CD1c-positive myeloid dendritic cell (primary cell): ENCODE measurements around the gene HNRNPR.

ENCODE experiments used
- DNase-seq: peaks from one replicate; pipeline ENCODE4 v3.0.0-alpha.2; 2016; ENCODE audit errors: extremely low spot score

HNRNPR gene

DNA sequence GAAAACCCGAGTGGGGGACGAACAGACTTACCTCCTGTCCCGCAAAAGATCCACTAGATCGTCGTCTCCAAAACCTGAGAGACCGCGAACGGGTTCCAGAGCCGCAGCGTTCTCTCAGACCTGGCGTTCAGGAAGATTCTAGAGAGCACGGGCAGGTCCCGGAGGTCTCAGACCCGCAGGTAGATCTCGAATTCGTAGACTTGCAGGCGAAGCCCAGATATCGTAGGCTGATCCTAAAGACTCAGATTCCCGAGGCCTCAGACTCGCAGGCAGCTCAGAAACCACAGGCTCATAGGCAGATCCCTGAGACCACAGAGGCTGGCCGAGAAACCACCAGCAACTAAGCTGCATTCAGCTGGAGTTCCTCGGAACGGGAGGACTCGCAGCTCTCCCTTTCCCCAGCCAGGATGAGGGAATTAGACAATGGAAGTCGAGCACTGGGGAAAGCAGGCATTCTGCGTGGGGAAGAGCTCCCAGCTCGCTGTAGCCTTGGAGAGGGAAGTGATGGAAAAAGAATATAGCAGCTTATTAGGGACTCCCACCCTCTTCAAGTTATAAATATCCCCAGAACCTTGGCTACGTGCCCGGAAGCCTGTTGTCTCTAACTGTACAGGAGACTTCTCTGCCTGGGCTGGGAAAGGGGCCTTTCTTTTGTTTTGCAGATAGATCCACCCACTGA is 25.4 kb upstream of the HNRNPR start, which contains the start of gene ZNF436:
ZNF436 (minus strand) TSS at position 502 of the 679 bp plus-strand sequence. CDS start 1,831 bp downstream, outside the sequence.
- peak; percentile 72 for DNase-seq

DNA sequence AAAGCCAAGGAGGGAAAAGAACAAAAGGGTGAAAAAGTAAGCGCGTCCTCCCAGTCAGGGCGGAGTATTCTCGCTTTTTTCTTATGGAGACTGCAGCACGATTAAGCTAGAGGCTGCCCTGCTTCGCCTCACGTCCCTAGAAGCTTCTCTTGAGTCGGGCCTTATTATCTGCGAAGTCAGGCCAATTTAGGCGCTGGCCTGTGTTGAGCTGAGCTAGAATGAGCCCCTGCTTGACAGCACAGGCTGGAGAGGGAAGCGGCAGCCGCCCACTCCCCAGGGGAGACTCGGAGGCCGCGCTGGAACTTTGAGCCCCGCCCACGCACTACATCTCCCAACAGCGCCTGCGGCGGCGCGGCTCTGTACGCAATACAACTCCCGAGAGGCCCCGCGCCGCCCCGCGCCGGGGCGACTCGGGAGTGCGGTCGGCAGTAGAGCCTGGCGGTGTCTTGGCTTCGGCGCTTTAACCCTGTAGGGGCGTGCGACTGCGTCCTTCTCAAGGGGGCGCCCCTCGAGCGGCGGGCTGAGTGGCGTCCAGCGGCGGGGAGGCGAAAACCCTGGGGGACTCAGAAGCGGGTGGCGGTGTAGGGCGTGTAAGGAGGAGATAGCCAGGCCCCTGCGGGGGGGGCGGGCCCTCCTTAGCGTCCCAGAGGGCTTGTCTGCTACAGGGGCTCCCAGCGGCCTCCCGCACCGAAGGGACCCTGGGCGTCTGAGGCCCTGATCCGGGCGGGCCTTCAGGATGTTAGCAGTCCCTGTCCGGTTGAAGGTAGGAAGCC is 24.7 kb upstream of the HNRNPR start:
- DNase-seq: peak; percentile 98

DNA sequence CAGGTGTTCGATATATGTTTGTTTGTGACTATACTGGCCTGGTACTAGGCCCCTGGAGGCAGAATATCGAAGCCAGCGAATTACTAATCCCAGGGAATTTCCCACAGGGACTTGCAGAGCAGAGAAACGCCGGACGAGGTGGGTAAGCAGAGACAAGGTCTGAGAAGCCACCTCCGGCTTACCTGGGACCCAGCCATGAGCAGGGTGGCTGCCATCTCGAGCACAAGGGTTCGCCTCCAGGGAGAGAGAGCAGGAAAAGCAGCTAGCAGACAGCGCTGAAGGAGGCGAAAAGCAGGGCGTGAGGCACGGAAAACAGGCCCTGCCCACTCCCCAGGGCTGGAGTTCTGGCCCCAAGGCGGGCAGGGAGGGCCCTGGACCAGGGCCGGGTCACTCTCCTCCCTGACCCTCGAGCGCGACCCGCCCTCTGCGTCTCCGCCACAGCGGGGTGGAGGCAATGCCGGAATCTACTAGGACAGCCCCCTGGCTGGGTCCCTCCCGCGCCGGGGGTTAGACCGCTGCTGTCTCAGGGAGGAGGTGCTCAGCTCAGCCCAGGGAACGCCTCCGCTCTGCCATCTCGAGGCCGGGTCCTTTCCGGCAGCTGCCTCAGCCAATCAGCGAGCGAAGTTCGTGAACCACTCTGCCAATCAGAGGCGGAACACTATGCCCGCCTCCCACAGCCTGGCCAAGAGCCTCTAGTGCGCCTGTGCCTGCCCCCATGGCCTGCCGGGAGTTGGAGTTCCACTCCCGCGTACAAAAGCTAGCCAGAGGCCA is 23.9 kb upstream of the HNRNPR start:
- DNase-seq: peak; percentile 99

DNA sequence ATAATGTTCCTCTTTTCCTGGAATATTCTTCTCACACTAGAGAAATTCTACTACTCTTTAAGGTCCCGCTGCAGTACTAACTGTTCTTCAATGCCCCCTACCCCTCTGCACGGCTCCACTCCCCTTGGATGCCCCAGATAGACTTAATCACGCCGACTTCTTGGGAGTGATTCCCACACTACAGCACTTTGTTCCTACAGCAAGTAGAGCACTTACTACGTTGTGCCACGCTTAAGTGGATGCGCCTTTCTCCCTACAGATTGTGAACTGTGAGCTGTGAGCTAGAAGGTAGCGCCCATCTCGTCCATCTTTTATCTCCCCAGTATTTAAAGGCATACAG is 23.3 kb upstream of the HNRNPR start:
- DNase-seq: no peak

DNA sequence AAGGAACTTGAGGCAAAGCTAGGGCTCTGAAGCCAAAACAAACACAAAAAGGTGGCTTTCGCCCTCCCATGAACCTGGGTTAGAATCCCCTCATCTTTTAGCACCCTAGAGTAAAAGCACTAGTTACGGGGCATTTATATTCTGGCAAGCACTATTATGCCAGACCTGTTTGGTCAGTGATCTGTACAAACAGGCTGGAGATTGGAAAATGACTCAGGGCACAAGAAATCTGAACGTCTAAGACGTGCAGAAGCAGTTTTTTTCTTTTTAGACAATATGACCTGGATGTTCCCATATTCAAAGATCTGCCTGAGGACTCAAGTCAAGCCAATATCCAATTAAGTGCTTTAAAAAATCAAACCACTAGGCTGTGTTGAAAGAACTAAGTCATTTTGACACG is 22.5 kb upstream of the HNRNPR start:
- DNase-seq: no peak

DNA sequence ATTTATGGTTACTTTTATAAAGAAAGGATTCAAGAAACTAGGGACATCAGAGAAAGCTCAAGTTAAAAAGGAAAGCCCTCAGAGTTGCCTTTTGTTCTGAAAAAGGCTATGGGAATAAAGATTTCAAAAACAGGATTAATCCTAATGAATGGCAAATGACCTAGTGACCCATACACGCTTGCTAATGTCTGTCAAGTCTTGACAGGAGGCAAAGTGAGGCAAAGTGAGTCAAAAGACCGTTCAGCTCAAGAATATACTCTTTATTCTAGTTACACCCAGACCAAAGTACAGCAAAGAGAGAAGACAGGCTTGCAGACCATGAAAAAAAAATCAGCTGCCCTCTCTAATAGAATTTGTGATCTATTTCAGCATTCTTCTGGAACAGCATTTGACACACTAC is 22.1 kb upstream of the HNRNPR start:
- no peak for DNase-seq

DNA sequence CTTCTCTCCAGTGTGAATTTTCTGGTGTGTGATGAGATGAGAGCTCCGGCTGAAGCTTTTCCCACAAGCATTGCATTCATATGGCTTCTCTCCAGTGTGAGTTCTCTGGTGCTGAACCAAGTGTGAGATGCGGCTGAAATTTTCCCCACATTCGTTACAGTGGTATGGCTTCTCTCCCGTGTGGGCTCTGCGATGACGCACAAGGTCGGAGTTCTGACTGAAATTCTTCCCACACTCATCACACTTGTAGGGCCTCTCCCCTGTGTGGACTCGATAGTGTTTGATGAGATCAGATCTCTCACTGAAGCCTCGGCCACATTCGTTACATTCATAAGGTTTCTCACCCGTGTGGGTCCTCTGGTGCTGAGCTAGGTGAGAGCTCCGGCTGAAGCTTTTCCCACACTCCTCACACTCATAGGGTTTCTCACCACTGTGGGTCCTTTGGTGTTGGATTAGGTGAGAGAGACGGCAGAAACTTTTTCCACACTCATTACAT is 18.2 kb upstream of the HNRNPR start:
- DNase-seq: no peak

DNA sequence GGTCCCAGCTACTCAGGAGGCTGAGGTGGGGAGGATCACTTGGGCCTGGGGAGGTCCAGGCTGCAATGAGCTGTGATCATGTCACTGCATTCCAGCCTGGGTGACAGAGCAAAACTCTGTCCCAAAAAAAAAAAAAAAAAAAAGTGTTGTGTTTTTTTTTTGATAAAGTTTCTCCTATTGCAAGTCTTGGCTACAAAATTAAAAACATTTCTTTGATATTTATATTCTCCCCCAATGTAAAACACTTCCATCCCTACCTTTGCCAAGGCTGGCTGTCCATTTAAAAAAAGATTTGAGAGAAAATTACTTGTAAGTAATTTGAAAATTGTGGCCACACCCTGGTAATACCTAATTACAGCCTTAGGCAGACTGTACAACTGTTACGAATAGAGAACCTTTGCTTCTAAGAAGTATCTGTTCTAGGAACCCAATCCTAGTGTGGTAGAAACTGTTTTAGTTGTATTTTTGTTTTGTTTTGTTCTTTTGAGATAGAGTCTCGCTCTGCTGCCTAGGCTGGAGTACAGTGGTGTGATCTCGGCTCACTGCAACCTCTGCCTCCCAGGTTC is 14.3 kb upstream of the HNRNPR start:
- no peak for DNase-seq

DNA sequence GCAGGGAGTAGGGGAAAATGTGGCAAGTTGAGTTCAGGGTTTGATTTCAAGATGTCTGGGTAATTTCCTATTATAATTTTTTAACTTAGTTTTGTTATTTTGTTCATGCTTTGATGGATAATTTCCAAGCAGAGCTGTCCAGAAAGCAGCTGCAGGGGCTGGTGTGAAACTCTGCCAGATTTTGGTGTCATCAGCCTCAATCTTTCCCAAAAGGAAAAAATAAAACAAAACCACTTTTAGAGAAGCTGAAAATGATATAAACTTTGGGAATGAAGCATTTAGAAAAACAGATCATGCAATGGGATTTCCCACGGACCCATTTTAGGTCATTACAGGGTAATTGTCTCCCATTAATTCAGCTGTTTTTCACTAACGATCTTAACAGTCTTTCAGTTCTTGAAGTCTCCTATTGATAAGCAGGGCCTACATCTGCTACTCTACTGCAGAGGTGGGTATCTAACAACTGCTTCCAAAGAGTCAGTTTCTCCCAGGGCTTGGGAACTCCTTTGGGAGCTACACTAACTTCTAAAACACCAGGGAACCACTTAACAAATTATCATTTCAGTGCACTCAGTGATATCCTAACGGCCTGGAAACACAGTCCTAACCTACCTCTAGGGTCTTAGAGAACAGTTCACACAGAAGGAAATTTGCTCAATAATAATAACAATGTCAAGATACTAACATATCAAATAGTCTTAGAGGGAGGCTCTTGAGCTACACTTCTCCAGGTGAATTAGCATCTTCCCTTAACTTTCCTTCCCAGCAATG is 13.2 kb upstream of the HNRNPR start:
- no peak for DNase-seq

DNA sequence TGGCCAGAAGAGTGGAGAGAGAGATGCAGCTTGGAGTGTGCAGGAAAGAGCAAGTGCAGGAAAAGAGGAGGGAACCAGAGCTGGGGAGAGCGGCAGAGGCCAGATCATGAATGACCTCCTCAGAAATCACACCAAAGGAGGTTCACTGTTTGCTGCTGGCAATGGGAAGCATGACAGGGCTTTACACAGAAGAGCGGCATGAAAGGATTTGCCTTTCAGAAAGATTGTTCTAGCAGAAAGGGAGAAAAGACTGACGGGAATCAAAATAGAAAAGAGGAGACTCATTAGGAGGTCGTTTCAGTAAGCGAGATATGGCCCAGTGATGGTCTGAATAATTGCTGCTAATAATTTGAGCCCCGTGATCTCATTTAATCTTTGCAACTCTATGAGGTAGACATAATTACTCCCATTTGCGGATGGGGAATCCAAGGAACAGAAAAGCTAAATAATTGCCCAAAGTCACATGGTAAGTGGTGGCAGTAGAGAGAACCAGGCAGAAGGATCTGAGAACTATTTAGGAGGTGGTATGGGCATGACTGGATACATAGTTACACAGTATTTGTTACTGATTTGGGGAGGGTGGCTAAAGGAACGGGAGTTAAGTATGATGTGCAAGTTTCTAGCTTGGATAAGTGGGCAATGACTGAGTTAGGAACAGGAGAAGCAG is 12.5 kb upstream of the HNRNPR start:
- DNase-seq: no peak

DNA sequence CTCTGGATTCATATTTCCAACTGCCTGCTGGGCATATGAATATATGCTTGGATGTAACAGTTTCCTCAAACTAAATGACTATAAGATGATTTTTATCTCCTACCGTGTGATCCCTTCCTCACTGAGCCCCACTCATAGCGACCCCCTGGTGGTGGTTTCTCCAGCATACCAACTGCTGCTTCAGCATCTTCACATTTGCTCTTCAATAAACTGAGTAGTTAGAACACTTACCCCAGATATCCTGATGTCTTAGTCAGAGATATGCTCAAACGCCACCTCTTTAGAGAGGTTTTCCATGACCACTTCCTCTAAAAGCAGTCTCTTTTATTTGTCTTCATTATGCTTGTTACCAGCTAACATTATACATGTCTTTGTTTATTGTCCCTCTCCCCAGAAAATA is 10.2 kb upstream of the HNRNPR start:
- no peak for DNase-seq

DNA sequence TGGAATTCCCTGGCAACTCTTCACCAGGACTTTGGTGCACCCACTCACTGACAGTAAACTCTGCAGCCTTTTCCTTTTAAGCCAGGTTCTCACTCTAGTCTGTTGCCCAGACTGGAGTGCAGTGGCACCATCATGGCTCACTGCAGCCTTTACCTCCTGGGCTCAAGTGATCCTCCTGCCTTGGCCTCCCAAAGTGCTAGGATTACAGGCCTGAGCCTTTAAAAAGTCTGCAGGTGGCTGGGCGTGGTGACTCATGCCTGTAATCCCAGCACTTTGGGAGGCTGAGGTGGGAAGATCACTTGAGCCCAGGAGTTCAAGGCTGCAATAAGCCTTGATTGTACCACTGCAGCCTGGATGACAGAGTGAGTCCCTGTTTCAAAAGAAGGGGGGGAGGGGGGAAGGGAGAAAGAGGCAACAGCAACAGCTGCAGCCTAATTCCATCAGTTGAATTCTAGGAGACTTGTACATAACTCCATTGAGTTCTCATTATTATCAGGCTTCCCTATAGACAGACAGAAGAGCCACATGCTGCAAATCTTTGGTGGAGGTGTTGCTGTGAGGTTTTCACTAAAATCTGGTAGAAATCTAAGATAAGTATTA is 8.1 kb upstream of the HNRNPR start:
- no peak for DNase-seq

DNA sequence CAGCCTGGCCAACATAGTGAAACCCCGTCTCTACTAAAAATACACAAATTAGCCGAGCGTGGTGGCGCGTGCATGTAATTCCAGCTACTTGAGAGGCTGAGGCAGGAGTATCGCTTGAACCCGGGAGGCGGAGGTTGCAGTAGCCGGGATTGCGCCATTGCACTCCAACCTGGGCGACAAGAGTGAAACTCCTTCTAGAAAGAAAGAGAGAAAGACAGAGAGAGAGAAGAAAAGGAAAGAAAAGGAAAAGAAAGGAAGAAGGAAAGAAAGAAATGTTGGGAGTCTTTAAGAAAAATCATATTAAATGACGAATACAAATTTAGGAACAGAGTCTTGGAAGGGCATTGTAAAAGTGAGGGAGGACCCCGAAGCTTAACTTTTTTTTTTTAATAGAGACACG is 1.8 kb upstream of the HNRNPR start:
- no peak for DNase-seq

DNA sequence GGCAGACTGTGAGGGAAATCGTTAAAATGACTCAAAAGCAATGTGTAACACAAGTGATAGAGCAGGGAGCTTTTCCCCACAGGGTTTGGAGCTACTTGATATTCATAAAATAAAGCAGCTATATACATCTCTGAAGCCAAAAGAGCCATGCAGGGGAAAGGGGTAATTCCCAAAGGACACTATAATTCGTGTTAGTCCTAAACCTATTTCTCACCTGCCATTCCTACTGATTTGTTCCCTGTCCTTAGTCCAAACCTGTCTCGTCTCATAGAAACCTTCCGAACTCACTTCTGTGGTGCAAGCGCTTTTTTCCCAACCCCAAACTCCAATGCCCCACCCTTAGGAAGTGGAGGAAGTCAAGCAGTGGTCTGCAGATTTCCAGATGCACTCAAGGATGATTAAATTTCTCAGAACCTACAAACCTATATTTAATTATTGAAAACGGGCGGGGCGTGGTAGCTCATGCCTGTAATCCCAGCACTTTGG is 946 bp upstream of the HNRNPR start:
- no peak for DNase-seq

DNA sequence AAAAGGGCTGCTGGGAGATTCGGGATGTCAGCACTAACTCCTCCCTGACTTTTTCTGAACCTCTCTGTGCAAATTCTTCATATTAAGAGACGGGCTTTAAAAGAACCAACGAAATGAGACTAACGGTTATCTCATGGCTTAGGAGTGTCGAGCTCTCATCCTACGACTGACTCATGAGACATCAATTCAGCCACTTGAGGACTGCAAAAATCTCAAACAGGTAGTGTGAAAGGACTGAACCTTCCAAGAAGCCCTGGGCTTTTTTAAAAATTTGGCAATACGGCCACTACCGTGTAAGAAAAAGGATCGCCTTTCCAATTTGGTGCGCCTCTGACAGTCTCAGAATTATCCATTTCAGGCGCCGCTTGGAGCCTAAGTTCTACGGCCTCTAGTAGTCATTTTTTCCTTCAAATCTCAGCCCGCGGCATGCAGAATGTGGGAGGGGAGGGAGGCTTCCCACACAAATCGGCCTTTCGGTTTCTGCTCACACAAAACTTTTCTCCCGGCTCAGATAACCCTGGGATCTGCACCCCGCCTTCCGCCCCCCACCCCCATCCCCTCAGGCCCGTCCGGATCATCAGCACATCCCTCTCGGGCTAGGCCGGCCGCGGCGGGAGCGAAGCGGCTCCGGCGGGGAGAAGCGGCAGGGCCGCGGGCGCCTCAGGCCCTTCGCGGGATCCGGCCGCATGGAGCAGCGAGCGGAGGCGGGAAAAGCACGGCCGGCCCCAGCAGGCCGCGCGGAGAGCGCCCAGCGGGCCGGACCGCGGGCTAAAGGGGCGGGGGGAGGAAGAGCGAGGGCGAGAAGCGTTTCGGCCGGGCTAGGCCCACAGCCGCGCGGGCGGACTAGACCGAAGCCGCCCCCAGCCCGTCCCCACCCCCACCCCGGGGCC is 618 bp downstream of the HNRNPR start:
- peak; percentile 62 for DNase-seq

DNA sequence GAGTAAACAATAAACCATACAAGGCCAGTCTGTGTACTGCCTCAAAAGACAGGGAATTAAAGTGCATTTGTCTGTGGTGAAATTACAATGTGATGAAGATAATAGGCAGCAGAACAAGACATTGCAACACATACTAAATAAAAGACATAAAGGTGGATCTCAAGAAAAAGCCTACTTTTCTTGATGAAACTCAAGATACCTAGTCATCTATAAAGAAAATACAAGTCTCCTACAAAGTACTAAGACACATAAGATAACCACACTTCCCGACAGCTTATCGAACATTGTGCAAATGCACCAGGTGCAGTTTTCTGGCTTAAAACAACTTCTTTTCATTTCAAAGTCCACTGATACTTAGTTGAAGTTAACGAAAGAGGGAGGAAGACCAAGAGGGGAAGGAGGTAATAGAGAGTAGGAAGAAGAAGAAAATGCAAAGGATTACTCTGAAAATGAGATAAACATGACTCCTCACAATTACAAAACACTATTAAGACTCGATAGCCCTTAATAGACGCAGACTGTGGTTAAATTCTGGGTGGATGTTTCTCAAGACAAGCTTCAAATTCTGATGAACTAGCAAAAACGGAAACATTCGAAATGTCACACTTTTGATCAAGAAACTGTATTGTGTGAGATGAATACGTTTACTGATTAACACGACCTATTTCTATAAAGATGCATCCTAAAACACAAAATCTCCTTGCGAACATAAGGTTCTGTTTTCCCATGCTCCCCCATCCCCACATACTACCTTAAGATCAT is 2.0 kb downstream of the HNRNPR start:
- peak; percentile 26 for DNase-seq

DNA sequence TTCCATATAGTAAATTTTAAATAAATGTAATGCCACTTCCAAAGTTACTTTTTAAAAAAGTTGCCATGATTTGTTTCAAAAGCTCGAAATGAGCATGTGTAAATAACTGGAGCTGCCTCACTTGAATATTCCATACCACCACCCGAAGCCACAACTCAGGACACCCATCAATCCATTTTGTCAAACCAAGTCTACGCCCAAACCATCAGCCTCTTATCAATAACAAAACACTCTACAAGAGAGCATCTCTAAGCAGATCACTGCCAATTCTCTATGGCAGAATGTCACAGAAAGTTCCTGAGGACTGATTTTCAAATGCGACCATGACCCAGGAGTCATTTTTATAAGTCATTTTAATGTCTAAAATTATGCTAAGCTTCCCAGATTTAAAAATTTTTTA is 4.5 kb downstream of the HNRNPR start:
- DNase-seq: no peak

DNA sequence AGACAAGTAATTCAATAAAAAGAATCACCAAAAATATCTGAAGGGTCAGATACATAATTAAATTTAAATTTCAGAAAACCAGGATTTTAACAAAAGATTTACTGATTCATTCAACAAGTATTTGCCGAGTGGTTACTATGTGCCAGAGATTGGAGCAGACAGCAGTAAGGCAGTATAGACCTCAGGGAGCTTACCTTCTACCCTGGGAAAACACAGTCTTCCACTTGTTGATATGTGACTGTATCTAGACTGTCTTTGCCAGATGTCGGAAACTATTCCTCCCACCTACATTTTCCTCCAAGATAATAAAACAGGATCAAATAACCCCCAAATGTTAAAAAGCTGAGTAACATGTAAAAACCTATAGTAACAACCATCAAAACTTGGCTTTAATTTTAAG is 6.2 kb downstream of the HNRNPR start:
- no peak for DNase-seq

DNA sequence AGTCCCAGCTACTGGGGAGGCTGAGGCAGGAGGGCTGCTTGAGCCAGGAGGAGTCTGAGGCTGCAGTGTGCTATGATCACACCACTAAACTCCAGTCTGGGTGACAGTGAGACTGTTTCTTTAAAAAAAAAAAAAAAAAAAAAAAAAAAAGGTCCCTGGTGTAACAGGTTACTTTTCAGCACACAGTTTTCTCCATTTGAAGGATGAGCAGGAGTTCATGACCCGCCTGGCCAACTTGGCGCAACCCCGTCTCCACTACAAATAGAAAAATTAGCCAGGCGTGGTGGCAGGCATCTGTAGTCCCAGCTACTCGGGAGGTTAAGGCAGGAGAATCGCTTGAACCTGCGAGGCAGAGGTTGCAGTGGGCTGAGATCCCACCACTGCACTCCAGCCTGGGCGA is 12.4 kb downstream of the HNRNPR start:
- DNase-seq: no peak
